ENCODE data around the gene MTAP. TPM values are rescaled to one million over a fixed set of nuclear protein-coding genes. Genes with fewer than 3 reads are reported as not detected.

The MTAP gene
- total RNA-seq, 1 experiment from 2014 or later: 84.3 TPM

DNA sequence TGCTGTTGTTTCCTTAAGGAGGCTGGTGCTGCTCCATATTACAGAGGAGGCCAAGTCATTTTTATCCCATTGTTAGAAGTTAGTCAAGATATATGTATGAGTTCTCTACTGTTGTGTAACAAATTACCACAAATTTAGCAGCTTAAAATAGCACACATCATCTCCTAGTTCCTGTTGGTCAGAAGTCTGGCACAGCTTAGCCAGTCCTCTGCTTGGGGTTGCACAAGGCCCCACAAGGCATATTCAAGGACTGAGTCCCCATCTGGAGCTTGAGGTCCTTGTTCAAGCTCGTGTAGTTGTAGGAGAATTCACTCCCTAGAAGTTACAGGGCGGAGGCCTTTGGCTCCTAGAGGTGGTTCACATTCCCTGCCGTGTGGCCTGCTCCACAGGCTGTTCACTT lies 14.7 kb downstream of the MTAP start (continued):
- TF ChIP-seq, protein P1, sequence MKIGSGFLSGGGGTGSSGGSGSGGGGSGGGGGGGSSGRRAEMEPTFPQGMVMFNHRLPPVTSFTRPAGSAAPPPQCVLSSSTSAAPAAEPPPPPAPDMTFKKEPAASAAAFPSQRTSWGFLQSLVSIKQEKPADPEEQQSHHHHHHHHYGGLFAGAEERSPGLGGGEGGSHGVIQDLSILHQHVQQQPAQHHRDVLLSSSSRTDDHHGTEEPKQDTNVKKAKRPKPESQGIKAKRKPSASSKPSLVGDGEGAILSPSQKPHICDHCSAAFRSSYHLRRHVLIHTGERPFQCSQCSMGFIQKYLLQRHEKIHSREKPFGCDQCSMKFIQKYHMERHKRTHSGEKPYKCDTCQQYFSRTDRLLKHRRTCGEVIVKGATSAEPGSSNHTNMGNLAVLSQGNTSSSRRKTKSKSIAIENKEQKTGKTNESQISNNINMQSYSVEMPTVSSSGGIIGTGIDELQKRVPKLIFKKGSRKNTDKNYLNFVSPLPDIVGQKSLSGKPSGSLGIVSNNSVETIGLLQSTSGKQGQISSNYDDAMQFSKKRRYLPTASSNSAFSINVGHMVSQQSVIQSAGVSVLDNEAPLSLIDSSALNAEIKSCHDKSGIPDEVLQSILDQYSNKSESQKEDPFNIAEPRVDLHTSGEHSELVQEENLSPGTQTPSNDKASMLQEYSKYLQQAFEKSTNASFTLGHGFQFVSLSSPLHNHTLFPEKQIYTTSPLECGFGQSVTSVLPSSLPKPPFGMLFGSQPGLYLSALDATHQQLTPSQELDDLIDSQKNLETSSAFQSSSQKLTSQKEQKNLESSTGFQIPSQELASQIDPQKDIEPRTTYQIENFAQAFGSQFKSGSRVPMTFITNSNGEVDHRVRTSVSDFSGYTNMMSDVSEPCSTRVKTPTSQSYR (CRISPR knock-in tag; IDR thresholded peaks at IDR 0.05): no peak

DNA sequence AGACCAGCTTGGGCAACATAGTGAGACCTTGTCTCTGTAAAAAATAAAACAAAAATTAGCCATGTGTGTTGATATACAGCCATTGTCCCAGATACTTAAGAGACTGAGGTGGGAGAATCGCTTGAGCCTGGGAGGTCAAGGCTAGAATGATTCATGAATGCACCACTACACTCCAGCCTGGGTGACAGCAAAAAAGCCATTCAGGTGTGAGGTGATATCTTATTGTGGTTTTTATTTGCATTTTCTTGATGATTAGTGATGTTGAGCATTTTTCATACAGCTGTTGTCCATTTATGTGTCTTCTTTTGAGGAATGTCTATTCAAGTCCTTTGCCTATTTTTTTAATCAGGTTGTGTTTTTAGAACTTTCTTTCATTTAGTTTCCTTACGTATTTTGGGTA lies 23.2 kb downstream of the MTAP start:
- POLR2A ChIA-PET: no interaction called here
- Mint-ChIP-seq H3K36me3 (peaks cover 91% of the 10 kb centered on the region), H3K27me3 (ENCODE audit: low read depth) (no peaks in the 10 kb centered on the region; the same call in 1 of the 2 replicates), H3K27ac (no peak overlapping the region), H3K9me3 (peaks cover 42% of the 10 kb centered on the region), H3K4me3 (no peak overlapping the region), H3K4me1 (no peaks in the 10 kb centered on the region)
- ATAC-seq (no peak), DNase-seq (ENCODE audit: low spot score) (no peak)
- CTCF ChIA-PET: no interaction called here
- no peak for TF ChIP-seq NR3C1 (CRISPR knock-in tag; conservative IDR thresholded peaks at IDR 0.05; ENCODE audit: low read depth)
- TF ChIP-seq, protein P2, sequence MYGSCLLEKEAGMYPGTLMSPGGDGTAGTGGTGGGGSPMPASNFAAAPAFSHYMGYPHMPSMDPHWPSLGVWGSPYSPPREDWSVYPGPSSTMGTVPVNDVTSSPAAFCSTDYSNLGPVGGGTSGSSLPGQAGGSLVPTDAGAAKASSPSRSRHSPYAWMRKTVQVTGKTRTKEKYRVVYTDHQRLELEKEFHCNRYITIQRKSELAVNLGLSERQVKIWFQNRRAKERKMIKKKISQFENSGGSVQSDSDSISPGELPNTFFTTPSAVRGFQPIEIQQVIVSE (CRISPR knock-in tag; IDR thresholded peaks at IDR 0.05; ENCODE audit: borderline replicate concordance): no peak

DNA sequence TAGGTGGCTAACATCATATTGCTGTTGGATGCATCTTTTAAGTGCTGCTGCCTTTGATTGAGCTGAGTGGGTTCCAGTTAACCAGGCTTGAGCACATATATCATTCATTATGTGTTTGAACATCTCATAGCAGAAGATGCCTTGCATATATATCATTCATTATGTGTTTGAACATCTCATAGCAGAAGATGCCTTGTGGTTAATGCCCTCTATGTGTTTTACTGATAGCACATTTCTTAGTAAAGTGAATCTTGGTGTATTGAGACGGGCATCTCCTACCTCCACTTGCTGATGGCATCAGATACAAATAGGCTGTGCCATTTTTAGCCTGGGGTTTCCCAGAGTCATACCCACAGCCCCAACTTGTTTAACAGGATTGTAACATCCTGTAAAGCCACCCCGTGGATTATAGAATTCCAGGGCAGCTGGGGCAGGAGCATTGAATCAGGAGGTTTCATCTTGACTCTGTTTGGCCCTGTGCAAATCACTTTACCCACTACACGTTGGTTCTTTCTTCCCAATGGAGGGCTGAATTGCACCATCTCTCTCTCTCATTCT lies 26.5 kb downstream of the MTAP start:
- no peak overlapping the region for H3K27ac Mint-ChIP-seq
- CTCF ChIA-PET: no interaction called here
- peaks cover 15% of the 10 kb centered on the region for H3K9me3 Mint-ChIP-seq
- no peaks in the 10 kb centered on the region for H3K4me1 Mint-ChIP-seq
- H3K27me3 Mint-ChIP-seq (ENCODE audit: low read depth): no peaks in the 10 kb centered on the region; the same call in 1 of the 2 replicates
- peaks cover 84% of the 10 kb centered on the region for H3K36me3 Mint-ChIP-seq
- ATAC-seq: no peak
- POLR2A ChIA-PET: no interaction called here
- DNase-seq (ENCODE audit: low spot score): no peak
- H3K4me3 Mint-ChIP-seq: no peak overlapping the region
- TF ChIP-seq TP53 (CRISPR knock-in tag; IDR thresholded peaks at IDR 0.05) (no peak), ZNF263 (CRISPR knock-in tag; IDR thresholded peaks at IDR 0.05; ENCODE audit: low read depth) (no peak), ZNF416 (CRISPR knock-in tag; IDR thresholded peaks at IDR 0.05) (no peak), ZNF317 (CRISPR knock-in tag; IDR thresholded peaks at IDR 0.05; ENCODE audit: borderline replicate concordance, low read depth) (no peak), NR3C1 (CRISPR knock-in tag; conservative IDR thresholded peaks at IDR 0.05; ENCODE audit: low read depth) (no peak), FOXK1 (CRISPR knock-in tag; IDR thresholded peaks at IDR 0.05) (no peak), ELF4 (CRISPR knock-in tag; IDR thresholded peaks at IDR 0.05; ENCODE audit: low read depth) (no peak), NR2C2 (CRISPR knock-in tag; IDR thresholded peaks at IDR 0.05) (no peak), SOX15 (CRISPR knock-in tag; IDR thresholded peaks at IDR 0.05) (no peak)
- TF ChIP-seq, protein P3, sequence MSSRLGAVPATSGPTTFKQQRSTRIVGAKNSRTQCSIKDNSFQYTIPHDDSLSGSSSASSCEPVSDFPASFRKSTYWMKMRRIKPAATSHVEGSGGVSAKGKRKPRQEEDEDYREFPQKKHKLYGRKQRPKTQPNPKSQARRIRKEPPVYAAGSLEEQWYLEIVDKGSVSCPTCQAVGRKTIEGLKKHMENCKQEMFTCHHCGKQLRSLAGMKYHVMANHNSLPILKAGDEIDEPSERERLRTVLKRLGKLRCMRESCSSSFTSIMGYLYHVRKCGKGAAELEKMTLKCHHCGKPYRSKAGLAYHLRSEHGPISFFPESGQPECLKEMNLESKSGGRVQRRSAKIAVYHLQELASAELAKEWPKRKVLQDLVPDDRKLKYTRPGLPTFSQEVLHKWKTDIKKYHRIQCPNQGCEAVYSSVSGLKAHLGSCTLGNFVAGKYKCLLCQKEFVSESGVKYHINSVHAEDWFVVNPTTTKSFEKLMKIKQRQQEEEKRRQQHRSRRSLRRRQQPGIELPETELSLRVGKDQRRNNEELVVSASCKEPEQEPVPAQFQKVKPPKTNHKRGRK (CRISPR knock-in tag; IDR thresholded peaks at IDR 0.05; ENCODE audit: borderline replicate concordance): no peak
- TF ChIP-seq, protein P4, sequence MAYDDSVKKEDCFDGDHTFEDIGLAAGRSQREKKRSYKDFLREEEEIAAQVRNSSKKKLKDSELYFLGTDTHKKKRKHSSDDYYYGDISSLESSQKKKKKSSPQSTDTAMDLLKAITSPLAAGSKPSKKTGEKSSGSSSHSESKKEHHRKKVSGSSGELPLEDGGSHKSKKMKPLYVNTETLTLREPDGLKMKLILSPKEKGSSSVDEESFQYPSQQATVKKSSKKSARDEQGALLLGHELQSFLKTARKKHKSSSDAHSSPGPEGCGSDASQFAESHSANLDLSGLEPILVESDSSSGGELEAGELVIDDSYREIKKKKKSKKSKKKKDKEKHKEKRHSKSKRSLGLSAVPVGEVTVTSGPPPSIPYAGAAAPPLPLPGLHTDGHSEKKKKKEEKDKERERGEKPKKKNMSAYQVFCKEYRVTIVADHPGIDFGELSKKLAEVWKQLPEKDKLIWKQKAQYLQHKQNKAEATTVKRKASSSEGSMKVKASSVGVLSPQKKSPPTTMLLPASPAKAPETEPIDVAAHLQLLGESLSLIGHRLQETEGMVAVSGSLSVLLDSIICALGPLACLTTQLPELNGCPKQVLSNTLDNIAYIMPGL (CRISPR knock-in tag; IDR thresholded peaks at IDR 0.05): no peak

DNA sequence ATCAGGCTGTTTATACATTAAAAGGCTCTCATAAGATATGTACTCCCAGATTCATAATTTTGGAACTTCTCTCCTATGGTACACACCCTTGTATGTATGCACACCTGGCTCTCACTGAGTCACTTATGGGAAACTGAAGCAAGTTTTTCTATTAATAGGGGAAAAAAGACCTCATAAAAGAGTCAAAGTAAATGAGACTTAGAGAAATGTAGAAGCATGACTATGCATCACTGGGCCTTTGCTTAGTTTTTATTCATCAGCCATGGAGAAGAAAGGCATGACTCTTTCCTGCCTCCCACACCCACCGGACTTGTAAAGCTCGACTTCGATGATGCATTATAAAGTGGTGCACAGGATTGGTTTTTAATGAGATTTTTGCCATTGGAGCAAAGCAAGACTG lies 28.2 kb downstream of the MTAP start:
- H3K4me3 Mint-ChIP-seq: no peak overlapping the region
- H3K9me3 Mint-ChIP-seq: peaks cover under 1% of the 10 kb centered on the region; the same call in 1 of the 2 replicates
- ChIA-PET CTCF (no interaction called here), POLR2A (no interaction called here)
- DNase-seq (ENCODE audit: low spot score) (no peak), ATAC-seq (no peak)
- no peaks in the 10 kb centered on the region for H3K27me3 Mint-ChIP-seq (ENCODE audit: low read depth)
- no peak overlapping the region for H3K27ac Mint-ChIP-seq
- peaks cover 80% of the 10 kb centered on the region for H3K36me3 Mint-ChIP-seq
- no peaks in the 10 kb centered on the region for H3K4me1 Mint-ChIP-seq
- TF ChIP-seq, protein P5, sequence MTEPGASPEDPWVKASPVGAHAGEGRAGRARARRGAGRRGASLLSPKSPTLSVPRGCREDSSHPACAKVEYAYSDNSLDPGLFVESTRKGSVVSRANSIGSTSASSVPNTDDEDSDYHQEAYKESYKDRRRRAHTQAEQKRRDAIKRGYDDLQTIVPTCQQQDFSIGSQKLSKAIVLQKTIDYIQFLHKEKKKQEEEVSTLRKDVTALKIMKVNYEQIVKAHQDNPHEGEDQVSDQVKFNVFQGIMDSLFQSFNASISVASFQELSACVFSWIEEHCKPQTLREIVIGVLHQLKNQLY (CRISPR knock-in tag; IDR thresholded peaks at IDR 0.05): no peak
- no peak for TF ChIP-seq ZNF232 (CRISPR knock-in tag; IDR thresholded peaks at IDR 0.05)
- TF ChIP-seq, protein P6, sequence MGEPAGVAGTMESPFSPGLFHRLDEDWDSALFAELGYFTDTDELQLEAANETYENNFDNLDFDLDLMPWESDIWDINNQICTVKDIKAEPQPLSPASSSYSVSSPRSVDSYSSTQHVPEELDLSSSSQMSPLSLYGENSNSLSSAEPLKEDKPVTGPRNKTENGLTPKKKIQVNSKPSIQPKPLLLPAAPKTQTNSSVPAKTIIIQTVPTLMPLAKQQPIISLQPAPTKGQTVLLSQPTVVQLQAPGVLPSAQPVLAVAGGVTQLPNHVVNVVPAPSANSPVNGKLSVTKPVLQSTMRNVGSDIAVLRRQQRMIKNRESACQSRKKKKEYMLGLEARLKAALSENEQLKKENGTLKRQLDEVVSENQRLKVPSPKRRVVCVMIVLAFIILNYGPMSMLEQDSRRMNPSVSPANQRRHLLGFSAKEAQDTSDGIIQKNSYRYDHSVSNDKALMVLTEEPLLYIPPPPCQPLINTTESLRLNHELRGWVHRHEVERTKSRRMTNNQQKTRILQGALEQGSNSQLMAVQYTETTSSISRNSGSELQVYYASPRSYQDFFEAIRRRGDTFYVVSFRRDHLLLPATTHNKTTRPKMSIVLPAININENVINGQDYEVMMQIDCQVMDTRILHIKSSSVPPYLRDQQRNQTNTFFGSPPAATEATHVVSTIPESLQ (CRISPR knock-in tag; IDR thresholded peaks at IDR 0.05): no peak
- TF ChIP-seq, protein P7, sequence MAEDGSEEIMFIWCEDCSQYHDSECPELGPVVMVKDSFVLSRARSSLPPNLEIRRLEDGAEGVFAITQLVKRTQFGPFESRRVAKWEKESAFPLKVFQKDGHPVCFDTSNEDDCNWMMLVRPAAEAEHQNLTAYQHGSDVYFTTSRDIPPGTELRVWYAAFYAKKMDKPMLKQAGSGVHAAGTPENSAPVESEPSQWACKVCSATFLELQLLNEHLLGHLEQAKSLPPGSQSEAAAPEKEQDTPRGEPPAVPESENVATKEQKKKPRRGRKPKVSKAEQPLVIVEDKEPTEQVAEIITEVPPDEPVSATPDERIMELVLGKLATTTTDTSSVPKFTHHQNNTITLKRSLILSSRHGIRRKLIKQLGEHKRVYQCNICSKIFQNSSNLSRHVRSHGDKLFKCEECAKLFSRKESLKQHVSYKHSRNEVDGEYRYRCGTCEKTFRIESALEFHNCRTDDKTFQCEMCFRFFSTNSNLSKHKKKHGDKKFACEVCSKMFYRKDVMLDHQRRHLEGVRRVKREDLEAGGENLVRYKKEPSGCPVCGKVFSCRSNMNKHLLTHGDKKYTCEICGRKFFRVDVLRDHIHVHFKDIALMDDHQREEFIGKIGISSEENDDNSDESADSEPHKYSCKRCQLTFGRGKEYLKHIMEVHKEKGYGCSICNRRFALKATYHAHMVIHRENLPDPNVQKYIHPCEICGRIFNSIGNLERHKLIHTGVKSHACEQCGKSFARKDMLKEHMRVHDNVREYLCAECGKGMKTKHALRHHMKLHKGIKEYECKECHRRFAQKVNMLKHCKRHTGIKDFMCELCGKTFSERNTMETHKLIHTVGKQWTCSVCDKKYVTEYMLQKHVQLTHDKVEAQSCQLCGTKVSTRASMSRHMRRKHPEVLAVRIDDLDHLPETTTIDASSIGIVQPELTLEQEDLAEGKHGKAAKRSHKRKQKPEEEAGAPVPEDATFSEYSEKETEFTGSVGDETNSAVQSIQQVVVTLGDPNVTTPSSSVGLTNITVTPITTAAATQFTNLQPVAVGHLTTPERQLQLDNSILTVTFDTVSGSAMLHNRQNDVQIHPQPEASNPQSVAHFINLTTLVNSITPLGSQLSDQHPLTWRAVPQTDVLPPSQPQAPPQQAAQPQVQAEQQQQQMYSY (CRISPR knock-in tag; IDR thresholded peaks at IDR 0.05): no peak
